DOHH2 (cell line): ENCODE measurements around the gene PRIM1.

Experiments
- EZH2phosphoT487 ChIP-seq: fragments of 200-600 bp; sonication (generic); IDR thresholded peaks from 2 replicates; pipeline ENCODE4 v1.6.1; 2017; ENCODE audit warnings: borderline replicate concordance, mild to moderate bottlenecking, antibody characterized with exemption, low read length, moderate library complexity, mixed read lengths
- TF ChIP-seq, protein P1 (sequence below): fragments of 200-600 bp; sonication (generic); IDR thresholded peaks from one replicate; pipeline ENCODE4 v1.5.1; 2014; ENCODE audit warnings: antibody characterized with exemption, mild to moderate bottlenecking, low read depth, low read length; ENCODE audit not compliant: poor library complexity, severe bottlenecking

GRCh38 chr12:56716933-56717880 is 34.9 kb downstream of the PRIM1 start:
- TF ChIP-seq, protein P1, sequence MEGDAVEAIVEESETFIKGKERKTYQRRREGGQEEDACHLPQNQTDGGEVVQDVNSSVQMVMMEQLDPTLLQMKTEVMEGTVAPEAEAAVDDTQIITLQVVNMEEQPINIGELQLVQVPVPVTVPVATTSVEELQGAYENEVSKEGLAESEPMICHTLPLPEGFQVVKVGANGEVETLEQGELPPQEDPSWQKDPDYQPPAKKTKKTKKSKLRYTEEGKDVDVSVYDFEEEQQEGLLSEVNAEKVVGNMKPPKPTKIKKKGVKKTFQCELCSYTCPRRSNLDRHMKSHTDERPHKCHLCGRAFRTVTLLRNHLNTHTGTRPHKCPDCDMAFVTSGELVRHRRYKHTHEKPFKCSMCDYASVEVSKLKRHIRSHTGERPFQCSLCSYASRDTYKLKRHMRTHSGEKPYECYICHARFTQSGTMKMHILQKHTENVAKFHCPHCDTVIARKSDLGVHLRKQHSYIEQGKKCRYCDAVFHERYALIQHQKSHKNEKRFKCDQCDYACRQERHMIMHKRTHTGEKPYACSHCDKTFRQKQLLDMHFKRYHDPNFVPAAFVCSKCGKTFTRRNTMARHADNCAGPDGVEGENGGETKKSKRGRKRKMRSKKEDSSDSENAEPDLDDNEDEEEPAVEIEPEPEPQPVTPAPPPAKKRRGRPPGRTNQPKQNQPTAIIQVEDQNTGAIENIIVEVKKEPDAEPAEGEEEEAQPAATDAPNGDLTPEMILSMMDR = no peak
- no peak for TF ChIP-seq EZH2phosphoT487
